GM12878 (cell line): ENCODE data around the gene SLCO2A1.

ENCODE experiments used
- ELK1 ChIP-seq: IDR thresholded peaks from 2 replicates; pipeline ENCODE4 v1.6.1; 2012; ENCODE audit warnings: low read depth, low read length, improper control_type of control experiment
- ZBTB33 ChIP-seq: fragments of 450-650 bp; IDR thresholded peaks from 2 replicates; pipeline ENCODE4 v1.6.1; 2017; ENCODE audit warnings: mild to moderate bottlenecking

GRCh38 chr3:133899311-133899710, 130.4 kb downstream of the SLCO2A1 start:
- no peak for TF ChIP-seq ELK1
- TF ChIP-seq ZBTB33, result no peak
